Neuronal stem cell (in vitro differentiated cells): Measurements from ENCODE around the gene ZMIZ1.

Experiments used
- DNase-seq: peaks from one replicate; pipeline ENCODE4 v3.0.0-alpha.2; 2013; ENCODE audit warnings: low spot score
- H2AFZ ChIP-seq: one replicate; pipeline ENCODE4 v1.6.1; 2013; ENCODE audit warnings: mild to moderate bottlenecking, low read length, inconsistent platforms
- H2AK5ac ChIP-seq: 2 replicates; pipeline ENCODE4 v1.6.1; 2013; ENCODE audit warnings: low read depth, mild to moderate bottlenecking, inconsistent platforms, low read length, moderate library complexity, mixed read lengths
- H2BK120ac ChIP-seq: 2 replicates; pipeline ENCODE4 v1.6.1; 2013; ENCODE audit warnings: low read depth, mild to moderate bottlenecking, inconsistent platforms, low read length, moderate library complexity, mixed read lengths
- H2BK12ac ChIP-seq: one replicate; pipeline ENCODE4 v1.6.1; 2013; ENCODE audit warnings: low read length, inconsistent platforms
- H2BK15ac ChIP-seq: 2 replicates; pipeline ENCODE4 v1.6.1; 2013; ENCODE audit warnings: mild to moderate bottlenecking, low read length, inconsistent platforms, mixed read lengths
- H2BK5ac ChIP-seq: one replicate; pipeline ENCODE4 v1.6.1; 2013; ENCODE audit warnings: inconsistent platforms, mild to moderate bottlenecking, low read length, moderate library complexity
- H3K14ac ChIP-seq: one replicate; pipeline ENCODE4 v1.6.1; 2013; ENCODE audit warnings: low read length, inconsistent platforms
- H3K18ac ChIP-seq: 2 replicates; pipeline ENCODE4 v1.6.1; 2013; ENCODE audit warnings: low read length, inconsistent platforms
- H3K23ac ChIP-seq: 2 replicates; pipeline ENCODE4 v1.6.1; 2013; ENCODE audit warnings: low read depth, mild to moderate bottlenecking, mixed read lengths, low read length, inconsistent platforms; ENCODE audit not compliant: poor library complexity
- H3K27ac ChIP-seq: replicated peaks from 3 replicates; pipeline ENCODE4 v1.5.1; 2013; ENCODE audit warnings: low read length, inconsistent platforms
- H3K27me3 ChIP-seq, 3 experiments: 2 replicates each; pipeline ENCODE4 v1.6.1; 2013; ENCODE audit warnings: low read length in 3 of 3, mild to moderate bottlenecking in 2 of 3, inconsistent platforms in 1 of 3, low read depth in 1 of 3, mixed read lengths in 1 of 3, moderate library complexity in 1 of 3; ENCODE audit not compliant: control insufficient read depth in 3 of 3, insufficient read depth in 3 of 3
- H3K36me3 ChIP-seq, 2 donors: replicated peaks in 1 of 2; 2 replicates each; pipeline ENCODE4 v1.6.1; 2013; ENCODE audit warnings: low read length in 2 of 2; ENCODE audit not compliant: control insufficient read depth in 2 of 2, insufficient read depth in 2 of 2
- H3K4ac ChIP-seq: 2 replicates; pipeline ENCODE4 v1.6.1; 2013; ENCODE audit warnings: inconsistent platforms, mild to moderate bottlenecking, low read length, moderate library complexity
- H3K4me1 ChIP-seq, 2 donors: 1 replicate in 1 of 2; 2 replicates in 1 of 2; pipeline ENCODE4 v1.6.1; 2013; ENCODE audit warnings: low read length in 2 of 2, low read depth in 1 of 2; ENCODE audit not compliant: control insufficient read depth in 2 of 2, insufficient read depth in 1 of 2
- H3K4me2 ChIP-seq: one replicate; pipeline ENCODE4 v1.6.1; 2013; ENCODE audit warnings: mild to moderate bottlenecking, low read length, inconsistent platforms; ENCODE audit not compliant: insufficient read depth, poor library complexity, severe bottlenecking
- H3K4me3 ChIP-seq, 2 donors: 2 replicates each; pipeline ENCODE4 v1.5.1; 2013; ENCODE audit warnings: low read length in 2 of 2, mild to moderate bottlenecking in 2 of 2, inconsistent platforms in 1 of 2, moderate library complexity in 1 of 2
- H3K79me1 ChIP-seq: one replicate; pipeline ENCODE4 v1.6.1; 2013; ENCODE audit warnings: low read depth, mild to moderate bottlenecking, inconsistent platforms, low read length, moderate library complexity
- H3K9ac ChIP-seq: one replicate; pipeline ENCODE4 v1.6.1; 2013; ENCODE audit warnings: mild to moderate bottlenecking, low read depth, low read length, inconsistent platforms; ENCODE audit not compliant: poor library complexity
- H3K9me3 ChIP-seq, 2 donors: replicated peaks in 1 of 2; 2 replicates each; pipeline versions ENCODE3 to v1.6.1; 2013; ENCODE audit warnings: low read length in 2 of 2, mild to moderate bottlenecking in 2 of 2, inconsistent platforms in 1 of 2, low read depth in 1 of 2, mixed read lengths in 1 of 2, moderate library complexity in 1 of 2; ENCODE audit not compliant: control insufficient read depth in 2 of 2, insufficient read depth in 1 of 2
- H4K8ac ChIP-seq: one replicate; pipeline ENCODE4 v1.6.1; 2013; ENCODE audit warnings: low read depth, mild to moderate bottlenecking, inconsistent platforms, low read length, moderate library complexity
- H4K91ac ChIP-seq: one replicate; pipeline ENCODE4 v1.6.1; 2013; ENCODE audit warnings: low read length, low read depth, mild to moderate bottlenecking, inconsistent platforms; ENCODE audit not compliant: poor library complexity
- WGBS, 2 donors: extraction: QIAGEN DNeasy Blood & Tissue Kit; methylation state at CpG; one replicate each; pipeline ENCODE4 v1.1.7; 2013; ENCODE audit warnings: missing lambda C conversion rate in 2 of 2, mixed read lengths in 1 of 2; ENCODE audit not compliant: insufficient read length in 2 of 2, insufficient replicate concordance in 1 of 2; ENCODE audit errors: extremely low coverage in 2 of 2; 5-methylcytosine and 5-hydroxymethylcytosine counted together

ZMIZ1 gene

GRCh38 chr10:79166741-79167140 is 98.0 kb downstream of the ZMIZ1 start:
- Histone ChIP-seq H2BK15ac (no peak overlapping the region), H2BK120ac (no peak overlapping the region), H3K23ac (no peak overlapping the region), H3K9ac (no peak overlapping the region), H3K4me1 (peaks cover 19 to 23% of the 10 kb centered on the region in 2 donors), H4K8ac (no peak overlapping the region), H4K91ac (no peak overlapping the region), H2AK5ac (no peak overlapping the region), H2AFZ (no peak overlapping the region), H3K14ac (no peak overlapping the region), H3K18ac (no peak overlapping the region), H3K4me2 (no peak overlapping the region), H2BK12ac (no peak overlapping the region), H3K36me3 (peaks cover 4 to 74% of the 10 kb centered on the region in 2 donors), H3K9me3 (no peaks in the 10 kb centered on the region), H2BK5ac (no peak overlapping the region), H3K27me3 (no peaks in the 10 kb centered on the region), H3K4ac (no peak overlapping the region), H3K4me3 (no peak overlapping the region), H3K27ac (no peak overlapping the region), H3K79me1 (no peaks in the 10 kb centered on the region)
- DNase-seq = no peak
- no CpG with 5 or more reads among the region's 10 CpGs for WGBS, 2 donors

- Histone ChIP-seq H2AK5ac (no peak overlapping the region), H3K27ac (no peak overlapping the region), H4K91ac (no peak overlapping the region), H3K18ac (peak overlapping the region; percentile 62), H3K36me3 (peaks cover 4 to 71% of the 10 kb centered on the region in 2 donors), H2BK120ac (no peak overlapping the region), H3K27me3 (no peaks in the 10 kb centered on the region), H2BK12ac (no peak overlapping the region), H3K4me2 (no peak overlapping the region), H2AFZ (no peak overlapping the region), H3K23ac (no peak overlapping the region), H3K9ac (peak overlapping the region; percentile 64), H4K8ac (no peak overlapping the region), H3K4me1 (peaks cover 19 to 23% of the 10 kb centered on the region in 2 donors), H2BK15ac (no peak overlapping the region), H3K79me1 (no peaks in the 10 kb centered on the region), H3K4ac (no peak overlapping the region), H3K9me3 (no peaks in the 10 kb centered on the region), H2BK5ac (peak overlapping the region; percentile 54), H3K14ac (no peak overlapping the region), H3K4me3 (no peak overlapping the region)
- DNase-seq = no peak
- no CpG with 5 or more reads among the region's 8 CpGs for WGBS, 2 donors
Measured at GRCh38 chr10:79167537-79167936, 98.8 kb downstream of the ZMIZ1 start.

GRCh38 chr10:79168210-79168609 is 99.4 kb downstream of the ZMIZ1 start:
- WGBS, 2 donors = no CpG with 5 or more reads among the region's 5 CpGs
- peaks cover 4 to 67% of the 10 kb centered on the region in 2 donors for H3K36me3 ChIP-seq

GRCh38 chr10:79170226-79170752 is 101.5 kb downstream of the ZMIZ1 start:
- Histone ChIP-seq H3K18ac (no peak overlapping the region), H3K27me3 (no peaks in the 10 kb centered on the region), H3K36me3 (peaks cover 4 to 74% of the 10 kb centered on the region in 2 donors), H3K4me1 (peaks cover 8 to 22% of the 10 kb centered on the region in 2 donors), H3K4me3 (no peak overlapping the region), H3K9me3 (no peaks in the 10 kb centered on the region), H4K8ac (no peak overlapping the region), H3K4me2 (no peak overlapping the region), H2BK15ac (no peak overlapping the region), H2BK120ac (no peak overlapping the region), H2AK5ac (no peak overlapping the region), H2BK12ac (no peak overlapping the region), H4K91ac (no peak overlapping the region), H2AFZ (no peak overlapping the region), H2BK5ac (peak overlapping the region; percentile 39), H3K4ac (no peak overlapping the region), H3K9ac (no peak overlapping the region), H3K27ac (no peak overlapping the region), H3K14ac (no peak overlapping the region), H3K23ac (no peak overlapping the region), H3K79me1 (no peaks in the 10 kb centered on the region)
- WGBS, 2 donors = no CpG with 5 or more reads among the region's 4 CpGs
- no peak for DNase-seq

More at GRCh38 chr10:79168210-79168609, 99.4 kb downstream of the ZMIZ1 start:
- Histone ChIP-seq H2BK120ac (no peak overlapping the region), H4K91ac (no peak overlapping the region), H3K4me1 (peaks cover 19 to 23% of the 10 kb centered on the region in 2 donors), H3K4me3 (peak overlapping the region in 1 of 2 donors; percentile 1), H3K18ac (peak overlapping the region; percentile 71), H3K4me2 (no peak overlapping the region), H3K4ac (no peak overlapping the region), H2AK5ac (no peak overlapping the region), H3K9ac (no peak overlapping the region), H2AFZ (no peak overlapping the region), H3K9me3 (no peaks in the 10 kb centered on the region), H3K27ac (no peak overlapping the region), H2BK15ac (peak overlapping the region; percentile 8), H3K79me1 (no peaks in the 10 kb centered on the region), H3K23ac (peak overlapping the region; percentile 40), H4K8ac (no peak overlapping the region), H3K14ac (no peak overlapping the region), H2BK12ac (no peak overlapping the region), H3K27me3 (no peaks in the 10 kb centered on the region), H2BK5ac (peak overlapping the region; percentile 54)
- no peak for DNase-seq
